HG02610 (cell line): ENCODE measurements around the gene NEDD4L.
"Not testable (repeated sequence)": the region's sequence is repeated elsewhere in the genome, so short reads cannot be mapped to it uniquely, and the experiment has no call there.

Experiments
- ATAC-seq: cut with Tn5 transposase; IDR thresholded peaks from one replicate; pipeline ENCODE4 v1.9.1; 2021; ENCODE audit warnings: mild to moderate bottlenecking, moderate library complexity; ENCODE audit not compliant: unreplicated experiment

Gene NEDD4L

GRCh38 chr18:58256316-58257080, 212.5 kb downstream of the NEDD4L start:
- no peak for ATAC-seq

GRCh38 chr18:58257461-58257860, 213.4 kb downstream of the NEDD4L start:
- no peak for ATAC-seq

GRCh38 chr18:58258692-58259342, 214.8 kb downstream of the NEDD4L start:
- ATAC-seq, result no peak

GRCh38 chr18:58263055-58263957, 219.3 kb downstream of the NEDD4L start:
- no peak for ATAC-seq

- no peak for ATAC-seq
Observed at GRCh38 chr18:58264075-58264474, 220.0 kb downstream of the NEDD4L start.

- ATAC-seq, result no peak
Observed at GRCh38 chr18:58264840-58265239, 220.8 kb downstream of the NEDD4L start.

- ATAC-seq, result not testable (repeated sequence)
Observed at GRCh38 chr18:58265489-58265888, 221.5 kb downstream of the NEDD4L start.

GRCh38 chr18:58266291-58266690, 222.3 kb downstream of the NEDD4L start:
- ATAC-seq, result no peak

GRCh38 chr18:58267493-58267892, 223.5 kb downstream of the NEDD4L start:
- no peak for ATAC-seq

- ATAC-seq, result no peak
Observed at GRCh38 chr18:58268849-58269248, 224.8 kb downstream of the NEDD4L start.

GRCh38 chr18:58269931-58270330, 225.9 kb downstream of the NEDD4L start:
- ATAC-seq, result no peak

GRCh38 chr18:58270396-58270795, 226.4 kb downstream of the NEDD4L start:
- ATAC-seq, result no peak

- ATAC-seq, result no peak
Observed at GRCh38 chr18:58271770-58272169, 227.7 kb downstream of the NEDD4L start.

- ATAC-seq, result no peak
Observed at GRCh38 chr18:58272209-58272608, 228.2 kb downstream of the NEDD4L start.

GRCh38 chr18:58272779-58273435, 228.9 kb downstream of the NEDD4L start:
- no peak for ATAC-seq

- ATAC-seq, result no peak
Observed at GRCh38 chr18:58275176-58275575, 231.2 kb downstream of the NEDD4L start.

- no peak for ATAC-seq
Observed at GRCh38 chr18:58276789-58277739, 233.0 kb downstream of the NEDD4L start.

GRCh38 chr18:58279504-58280175, 235.6 kb downstream of the NEDD4L start:
- ATAC-seq, result no peak

GRCh38 chr18:58280191-58280590, 236.2 kb downstream of the NEDD4L start:
- no peak for ATAC-seq
